WTC11 (cell line): ENCODE measurements around the gene NIN. TPM values are rescaled to one million over a fixed set of nuclear protein-coding genes. Genes with fewer than 3 reads are reported as not detected.

ENCODE experiments used
- ATAC-seq: fragments of 200-7000 bp; cut with Tn5 transposase; 2 replicates; pipeline ENCODE4 v1.10.0; 2021; ENCODE audit warnings: mild to moderate bottlenecking, moderate library complexity
- CTCF ChIA-PET: fragments of 300-600 bp; sonication (Branson Sonifier 250); formaldehyde crosslinking; loops from one replicate; lab custom pipeline; 2021; ENCODE audit warnings: antibody characterized with exemption; lab: Charles Lee
- POLR2A ChIA-PET: fragments of 350-600 bp; sonication (Branson Sonifier 250); formaldehyde crosslinking; loops from one replicate; lab custom pipeline; 2021; ENCODE audit warnings: antibody characterized with exemption; lab: Charles Lee
- DNase-seq: peaks from one replicate; pipeline ENCODE4 v3.0.0; 2021; ENCODE audit warnings: low spot score
- H3K27ac Mint-ChIP-seq: 2 replicates; pipeline ENCODE4 v1.8.0; 2021; ENCODE audit warnings: mixed read lengths
- H3K27me3 Mint-ChIP-seq: 2 replicates; pipeline ENCODE4 v1.8.0; 2021; ENCODE audit warnings: low read depth, mild to moderate bottlenecking, moderate library complexity, mixed read lengths
- H3K36me3 Mint-ChIP-seq: 2 replicates; pipeline ENCODE4 v1.8.0; 2021; ENCODE audit warnings: mixed read lengths
- H3K4me1 Mint-ChIP-seq: 2 replicates; pipeline ENCODE4 v1.8.0; 2022; ENCODE audit warnings: mixed read lengths
- H3K4me3 Mint-ChIP-seq: 2 replicates; pipeline ENCODE4 v1.8.0; 2021; ENCODE audit warnings: mild to moderate bottlenecking, moderate library complexity, mixed read lengths
- H3K9me3 Mint-ChIP-seq: 2 replicates; pipeline ENCODE4 v1.8.0; 2021; ENCODE audit warnings: mixed read lengths
- AR ChIP-seq: fragments of 250-450 bp; sonication (Bioruptor Pico); IDR thresholded peaks from 2 replicates; pipeline ENCODE4 v1.9.0; 2021; ENCODE audit warnings: mild to moderate bottlenecking
- CBFB ChIP-seq: sonication (generic); formaldehyde crosslinking; IDR thresholded peaks from 2 replicates; pipeline ENCODE4 v1.8.1; 2022; ENCODE audit warnings: mild to moderate bottlenecking, low read depth, missing genetic modification reagents
- E2F5 ChIP-seq: sonication (generic); formaldehyde crosslinking; IDR thresholded peaks from 2 replicates; pipeline ENCODE4 v1.8.1; 2022; ENCODE audit warnings: mild to moderate bottlenecking, moderate library complexity, missing genetic modification reagents
- ELF4 ChIP-seq: sonication (generic); formaldehyde crosslinking; IDR thresholded peaks from 2 replicates; pipeline ENCODE4 v1.8.1; 2022; ENCODE audit warnings: low read depth, mild to moderate bottlenecking, moderate library complexity, missing genetic modification reagents
- EMX1 ChIP-seq: fragments of 250-450 bp; sonication (Bioruptor Pico); IDR thresholded peaks from 2 replicates; pipeline ENCODE4 v1.8.0; 2021; ENCODE audit warnings: mild to moderate bottlenecking
- FOXP4 ChIP-seq: sonication (generic); formaldehyde crosslinking; IDR thresholded peaks from 2 replicates; pipeline ENCODE4 v1.8.0; 2022; ENCODE audit warnings: mild to moderate bottlenecking, missing genetic modification reagents
- GABPB1 ChIP-seq: sonication (generic); formaldehyde crosslinking; IDR thresholded peaks from 2 replicates; pipeline ENCODE4 v1.8.1; 2023; ENCODE audit warnings: mild to moderate bottlenecking, missing genetic modification reagents
- JAZF1 ChIP-seq: fragments of 250-450 bp; sonication (Bioruptor Pico); IDR thresholded peaks from 2 replicates; pipeline ENCODE4 v1.9.0; 2021; ENCODE audit warnings: moderate library complexity, mild to moderate bottlenecking, inconsistent platforms
- MXD4 ChIP-seq: fragments of 250-450 bp; sonication (Bioruptor Pico); IDR thresholded peaks from 2 replicates; pipeline ENCODE4 v1.8.0; 2021; ENCODE audit warnings: mild to moderate bottlenecking, moderate library complexity, borderline replicate concordance
- NFE2L1 ChIP-seq: sonication (generic); formaldehyde crosslinking; IDR thresholded peaks from 2 replicates; pipeline ENCODE4 v1.8.1; 2023; ENCODE audit warnings: missing genetic modification reagents
- NFYB ChIP-seq: sonication (generic); formaldehyde crosslinking; conservative IDR thresholded peaks from 2 replicates; pipeline ENCODE4 v1.8.0; 2022; ENCODE audit warnings: low read depth, missing genetic modification reagents
- NR2C2 ChIP-seq: sonication (generic); formaldehyde crosslinking; IDR thresholded peaks from 2 replicates; pipeline ENCODE4 v1.8.0; 2022; ENCODE audit warnings: mild to moderate bottlenecking, missing genetic modification reagents
- TEAD1 ChIP-seq: sonication (generic); formaldehyde crosslinking; IDR thresholded peaks from 2 replicates; pipeline ENCODE4 v1.8.0; 2022; ENCODE audit warnings: mild to moderate bottlenecking, missing genetic modification reagents
- TEAD4 ChIP-seq: sonication (generic); formaldehyde crosslinking; IDR thresholded peaks from 2 replicates; pipeline ENCODE4 v1.8.0; 2022; ENCODE audit warnings: mild to moderate bottlenecking, missing genetic modification reagents
- ZNF232 ChIP-seq: sonication (generic); formaldehyde crosslinking; IDR thresholded peaks from 2 replicates; pipeline ENCODE4 v1.8.0; 2022; ENCODE audit warnings: mild to moderate bottlenecking, missing genetic modification reagents
- total RNA-seq: library from RNA; stranded (reverse); gene quantifications from 3 replicates; pipeline ENCODE4 v1.2.3, GENCODE V29; 2021
- TF ChIP-seq, protein P1 (sequence below): fragments of 250-450 bp; sonication (Bioruptor Pico); IDR thresholded peaks from 2 replicates; pipeline ENCODE4 v1.9.0; 2021; ENCODE audit warnings: mild to moderate bottlenecking, borderline replicate concordance
- TF ChIP-seq, protein P2 (sequence below): sonication (generic); formaldehyde crosslinking; IDR thresholded peaks from 2 replicates; pipeline ENCODE4 v1.8.0; 2023; ENCODE audit warnings: missing genetic modification reagents, mild to moderate bottlenecking, borderline replicate concordance
- TF ChIP-seq, protein P3 (sequence below): sonication (generic); formaldehyde crosslinking; IDR thresholded peaks from 2 replicates; pipeline ENCODE4 v1.8.0; 2022; ENCODE audit warnings: mild to moderate bottlenecking, missing genetic modification reagents
- TF ChIP-seq, protein P4 (sequence below): sonication (generic); formaldehyde crosslinking; IDR thresholded peaks from 2 replicates; pipeline ENCODE4 v1.8.0; 2022; ENCODE audit warnings: mild to moderate bottlenecking, missing genetic modification reagents

The NIN gene
- total RNA-seq, 1 experiment from 2014 or later: 23.8 TPM

DNA sequence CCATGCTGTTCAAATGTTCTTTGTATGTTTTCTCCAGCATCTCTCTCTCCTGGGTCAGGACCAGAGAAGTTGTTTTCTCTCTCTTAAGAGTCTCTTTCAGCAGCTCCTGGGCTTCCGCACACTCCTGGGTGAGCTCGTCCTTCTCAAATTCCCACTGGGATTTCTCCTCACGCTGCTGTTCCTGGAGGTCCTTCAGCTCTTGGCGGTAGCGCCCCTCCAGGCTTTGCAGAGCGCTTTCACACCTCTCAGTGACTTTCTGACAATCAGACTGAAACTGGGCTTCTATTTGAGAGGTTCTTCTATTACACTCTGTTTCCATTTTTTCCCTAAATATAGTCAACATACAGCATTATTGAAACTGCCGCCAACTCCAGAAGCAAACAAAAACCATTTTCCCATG lies 72.7 kb downstream of the NIN start (continued):
- TF ChIP-seq, protein P1, sequence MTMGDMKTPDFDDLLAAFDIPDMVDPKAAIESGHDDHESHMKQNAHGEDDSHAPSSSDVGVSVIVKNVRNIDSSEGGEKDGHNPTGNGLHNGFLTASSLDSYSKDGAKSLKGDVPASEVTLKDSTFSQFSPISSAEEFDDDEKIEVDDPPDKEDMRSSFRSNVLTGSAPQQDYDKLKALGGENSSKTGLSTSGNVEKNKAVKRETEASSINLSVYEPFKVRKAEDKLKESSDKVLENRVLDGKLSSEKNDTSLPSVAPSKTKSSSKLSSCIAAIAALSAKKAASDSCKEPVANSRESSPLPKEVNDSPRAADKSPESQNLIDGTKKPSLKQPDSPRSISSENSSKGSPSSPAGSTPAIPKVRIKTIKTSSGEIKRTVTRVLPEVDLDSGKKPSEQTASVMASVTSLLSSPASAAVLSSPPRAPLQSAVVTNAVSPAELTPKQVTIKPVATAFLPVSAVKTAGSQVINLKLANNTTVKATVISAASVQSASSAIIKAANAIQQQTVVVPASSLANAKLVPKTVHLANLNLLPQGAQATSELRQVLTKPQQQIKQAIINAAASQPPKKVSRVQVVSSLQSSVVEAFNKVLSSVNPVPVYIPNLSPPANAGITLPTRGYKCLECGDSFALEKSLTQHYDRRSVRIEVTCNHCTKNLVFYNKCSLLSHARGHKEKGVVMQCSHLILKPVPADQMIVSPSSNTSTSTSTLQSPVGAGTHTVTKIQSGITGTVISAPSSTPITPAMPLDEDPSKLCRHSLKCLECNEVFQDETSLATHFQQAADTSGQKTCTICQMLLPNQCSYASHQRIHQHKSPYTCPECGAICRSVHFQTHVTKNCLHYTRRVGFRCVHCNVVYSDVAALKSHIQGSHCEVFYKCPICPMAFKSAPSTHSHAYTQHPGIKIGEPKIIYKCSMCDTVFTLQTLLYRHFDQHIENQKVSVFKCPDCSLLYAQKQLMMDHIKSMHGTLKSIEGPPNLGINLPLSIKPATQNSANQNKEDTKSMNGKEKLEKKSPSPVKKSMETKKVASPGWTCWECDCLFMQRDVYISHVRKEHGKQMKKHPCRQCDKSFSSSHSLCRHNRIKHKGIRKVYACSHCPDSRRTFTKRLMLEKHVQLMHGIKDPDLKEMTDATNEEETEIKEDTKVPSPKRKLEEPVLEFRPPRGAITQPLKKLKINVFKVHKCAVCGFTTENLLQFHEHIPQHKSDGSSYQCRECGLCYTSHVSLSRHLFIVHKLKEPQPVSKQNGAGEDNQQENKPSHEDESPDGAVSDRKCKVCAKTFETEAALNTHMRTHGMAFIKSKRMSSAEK (CRISPR knock-in tag): no peak
- TF ChIP-seq CBFB (no peak), GABPB1 (no peak), TEAD4 (CRISPR knock-in tag) (no peak), EMX1 (no peak), NFYB (CRISPR knock-in tag) (no peak), ELF4 (CRISPR knock-in tag) (no peak), NFE2L1 (CRISPR knock-in tag) (no peak)
- TF ChIP-seq, protein P2, sequence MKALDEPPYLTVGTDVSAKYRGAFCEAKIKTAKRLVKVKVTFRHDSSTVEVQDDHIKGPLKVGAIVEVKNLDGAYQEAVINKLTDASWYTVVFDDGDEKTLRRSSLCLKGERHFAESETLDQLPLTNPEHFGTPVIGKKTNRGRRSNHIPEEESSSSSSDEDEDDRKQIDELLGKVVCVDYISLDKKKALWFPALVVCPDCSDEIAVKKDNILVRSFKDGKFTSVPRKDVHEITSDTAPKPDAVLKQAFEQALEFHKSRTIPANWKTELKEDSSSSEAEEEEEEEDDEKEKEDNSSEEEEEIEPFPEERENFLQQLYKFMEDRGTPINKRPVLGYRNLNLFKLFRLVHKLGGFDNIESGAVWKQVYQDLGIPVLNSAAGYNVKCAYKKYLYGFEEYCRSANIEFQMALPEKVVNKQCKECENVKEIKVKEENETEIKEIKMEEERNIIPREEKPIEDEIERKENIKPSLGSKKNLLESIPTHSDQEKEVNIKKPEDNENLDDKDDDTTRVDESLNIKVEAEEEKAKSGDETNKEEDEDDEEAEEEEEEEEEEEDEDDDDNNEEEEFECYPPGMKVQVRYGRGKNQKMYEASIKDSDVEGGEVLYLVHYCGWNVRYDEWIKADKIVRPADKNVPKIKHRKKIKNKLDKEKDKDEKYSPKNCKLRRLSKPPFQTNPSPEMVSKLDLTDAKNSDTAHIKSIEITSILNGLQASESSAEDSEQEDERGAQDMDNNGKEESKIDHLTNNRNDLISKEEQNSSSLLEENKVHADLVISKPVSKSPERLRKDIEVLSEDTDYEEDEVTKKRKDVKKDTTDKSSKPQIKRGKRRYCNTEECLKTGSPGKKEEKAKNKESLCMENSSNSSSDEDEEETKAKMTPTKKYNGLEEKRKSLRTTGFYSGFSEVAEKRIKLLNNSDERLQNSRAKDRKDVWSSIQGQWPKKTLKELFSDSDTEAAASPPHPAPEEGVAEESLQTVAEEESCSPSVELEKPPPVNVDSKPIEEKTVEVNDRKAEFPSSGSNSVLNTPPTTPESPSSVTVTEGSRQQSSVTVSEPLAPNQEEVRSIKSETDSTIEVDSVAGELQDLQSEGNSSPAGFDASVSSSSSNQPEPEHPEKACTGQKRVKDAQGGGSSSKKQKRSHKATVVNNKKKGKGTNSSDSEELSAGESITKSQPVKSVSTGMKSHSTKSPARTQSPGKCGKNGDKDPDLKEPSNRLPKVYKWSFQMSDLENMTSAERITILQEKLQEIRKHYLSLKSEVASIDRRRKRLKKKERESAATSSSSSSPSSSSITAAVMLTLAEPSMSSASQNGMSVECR (CRISPR knock-in tag): no peak

- DNase-seq: no peak
- POLR2A ChIA-PET: no interaction called here
- H3K4me1 Mint-ChIP-seq: no peaks in the 10 kb centered on the region
- no peaks in the 10 kb centered on the region for H3K9me3 Mint-ChIP-seq
- no peak overlapping the region for H3K27ac Mint-ChIP-seq
- H3K27me3 Mint-ChIP-seq: no peaks in the 10 kb centered on the region
- peaks cover 32% of the 10 kb centered on the region for H3K36me3 Mint-ChIP-seq
- CTCF ChIA-PET: interaction anchor here (0.6 to 2.6 kb wide), 8 partner anchors 16 to 198 kb away, joined by 3 to 15 read pairs (median 4); partner anchors contain the start of gene ATL1
- no peak overlapping the region for H3K4me3 Mint-ChIP-seq
- ATAC-seq: no peak
- TF ChIP-seq AR (CRISPR knock-in tag) (no peak), NR2C2 (CRISPR knock-in tag) (no peak), FOXP4 (CRISPR knock-in tag) (no peak), MXD4 (CRISPR knock-in tag) (no peak), TEAD1 (CRISPR knock-in tag) (no peak), E2F5 (CRISPR knock-in tag) (no peak), ZNF232 (CRISPR knock-in tag) (no peak), JAZF1 (CRISPR knock-in tag) (no peak)
- TF ChIP-seq, protein P3, sequence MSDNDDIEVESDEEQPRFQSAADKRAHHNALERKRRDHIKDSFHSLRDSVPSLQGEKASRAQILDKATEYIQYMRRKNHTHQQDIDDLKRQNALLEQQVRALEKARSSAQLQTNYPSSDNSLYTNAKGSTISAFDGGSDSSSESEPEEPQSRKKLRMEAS: no peak
- TF ChIP-seq, protein P4, sequence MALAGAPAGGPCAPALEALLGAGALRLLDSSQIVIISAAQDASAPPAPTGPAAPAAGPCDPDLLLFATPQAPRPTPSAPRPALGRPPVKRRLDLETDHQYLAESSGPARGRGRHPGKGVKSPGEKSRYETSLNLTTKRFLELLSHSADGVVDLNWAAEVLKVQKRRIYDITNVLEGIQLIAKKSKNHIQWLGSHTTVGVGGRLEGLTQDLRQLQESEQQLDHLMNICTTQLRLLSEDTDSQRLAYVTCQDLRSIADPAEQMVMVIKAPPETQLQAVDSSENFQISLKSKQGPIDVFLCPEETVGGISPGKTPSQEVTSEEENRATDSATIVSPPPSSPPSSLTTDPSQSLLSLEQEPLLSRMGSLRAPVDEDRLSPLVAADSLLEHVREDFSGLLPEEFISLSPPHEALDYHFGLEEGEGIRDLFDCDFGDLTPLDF: no peak
These were observed 73.3 kb downstream of the NIN start for GRCh38 chr14:50757702-50758101.
